Tibial nerve (tissue), 4 donors: ENCODE results near the gene CHST12.

Experiments used
- EP300 ChIP-seq, 2 donors: sonication (generic); formaldehyde crosslinking; IDR thresholded peaks; one replicate each; pipeline ENCODE4 v1.6.1; 2017; ENCODE audit warnings: antibody characterized with exemption in 2 of 2, mild to moderate bottlenecking in 1 of 2
- POLR2A ChIP-seq, 2 donors: fragments of 450-650 bp; IDR thresholded peaks; one replicate each; pipeline ENCODE4 v1.6.1; 2017; ENCODE audit warnings: antibody characterized with exemption in 2 of 2, mild to moderate bottlenecking in 2 of 2, moderate library complexity in 2 of 2
- TF ChIP-seq, protein P1 (sequence below), 5 experiments: fragments of 200-600 bp in 3 of 5; fragments of 450-650 bp in 2 of 5; sonication (generic) in 3 of 5; IDR thresholded peaks; one replicate each; pipeline ENCODE4 v1.5.1; 2016 to 2019; ENCODE audit warnings: antibody characterized with exemption in 5 of 5, mild to moderate bottlenecking in 3 of 5, moderate library complexity in 2 of 5

GRCh38 chr7:2404714-2405119 lies 1.3 kb downstream of the CHST12 start:
- TF ChIP-seq POLR2A (IDR thresholded peaks at IDR 0.05) = no peak
- TF ChIP-seq, protein P1, sequence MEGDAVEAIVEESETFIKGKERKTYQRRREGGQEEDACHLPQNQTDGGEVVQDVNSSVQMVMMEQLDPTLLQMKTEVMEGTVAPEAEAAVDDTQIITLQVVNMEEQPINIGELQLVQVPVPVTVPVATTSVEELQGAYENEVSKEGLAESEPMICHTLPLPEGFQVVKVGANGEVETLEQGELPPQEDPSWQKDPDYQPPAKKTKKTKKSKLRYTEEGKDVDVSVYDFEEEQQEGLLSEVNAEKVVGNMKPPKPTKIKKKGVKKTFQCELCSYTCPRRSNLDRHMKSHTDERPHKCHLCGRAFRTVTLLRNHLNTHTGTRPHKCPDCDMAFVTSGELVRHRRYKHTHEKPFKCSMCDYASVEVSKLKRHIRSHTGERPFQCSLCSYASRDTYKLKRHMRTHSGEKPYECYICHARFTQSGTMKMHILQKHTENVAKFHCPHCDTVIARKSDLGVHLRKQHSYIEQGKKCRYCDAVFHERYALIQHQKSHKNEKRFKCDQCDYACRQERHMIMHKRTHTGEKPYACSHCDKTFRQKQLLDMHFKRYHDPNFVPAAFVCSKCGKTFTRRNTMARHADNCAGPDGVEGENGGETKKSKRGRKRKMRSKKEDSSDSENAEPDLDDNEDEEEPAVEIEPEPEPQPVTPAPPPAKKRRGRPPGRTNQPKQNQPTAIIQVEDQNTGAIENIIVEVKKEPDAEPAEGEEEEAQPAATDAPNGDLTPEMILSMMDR (IDR thresholded peaks at IDR 0.05) = no peak
- no peak for TF ChIP-seq EP300 (IDR thresholded peaks at IDR 0.05)
